Measurements from ENCODE around the gene PCOLCE2. TPM values are rescaled to one million over a fixed set of nuclear protein-coding genes. Genes with fewer than 3 reads are reported as not detected.

Gene PCOLCE2, protein sequence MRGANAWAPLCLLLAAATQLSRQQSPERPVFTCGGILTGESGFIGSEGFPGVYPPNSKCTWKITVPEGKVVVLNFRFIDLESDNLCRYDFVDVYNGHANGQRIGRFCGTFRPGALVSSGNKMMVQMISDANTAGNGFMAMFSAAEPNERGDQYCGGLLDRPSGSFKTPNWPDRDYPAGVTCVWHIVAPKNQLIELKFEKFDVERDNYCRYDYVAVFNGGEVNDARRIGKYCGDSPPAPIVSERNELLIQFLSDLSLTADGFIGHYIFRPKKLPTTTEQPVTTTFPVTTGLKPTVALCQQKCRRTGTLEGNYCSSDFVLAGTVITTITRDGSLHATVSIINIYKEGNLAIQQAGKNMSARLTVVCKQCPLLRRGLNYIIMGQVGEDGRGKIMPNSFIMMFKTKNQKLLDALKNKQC
- 1 to 10 TPM in 9 of 12 donors, under 1 TPM in 1, not detected in 2; 0.82 to 4.7 (median 1.6) TPM for polyA plus RNA-seq (ENCODE audit: insufficient read length in 12 of 12)
- long read RNA-seq, donor 1, result 0 reads
- long read RNA-seq, donor 2, partial matches to known transcripts, result 0 of 1 reads
- long read RNA-seq, donor 2, other reads (novel, unspliced or antisense), result 0 of 1 reads
- long read RNA-seq, donor 3, result 0 reads
- long read RNA-seq, donor 4, result 0 reads
- long read RNA-seq, donor 5, partial matches to known transcripts, result 0 of 1 reads
- long read RNA-seq, donor 5, other reads (novel, unspliced or antisense), result 0 of 1 reads
- long read RNA-seq, donor 6, result 0 reads
- long read RNA-seq, donor 7, result 0 reads
- long read RNA-seq, donor 8, result 0 reads
- long read RNA-seq, donor 9, result 0 reads
- long read RNA-seq, donor 10, result 0 reads
- long read RNA-seq, donor 11, partial matches to known transcripts, result 0 of 1 reads
- long read RNA-seq, donor 11, other reads (novel, unspliced or antisense), result 0 of 1 reads

DNA sequence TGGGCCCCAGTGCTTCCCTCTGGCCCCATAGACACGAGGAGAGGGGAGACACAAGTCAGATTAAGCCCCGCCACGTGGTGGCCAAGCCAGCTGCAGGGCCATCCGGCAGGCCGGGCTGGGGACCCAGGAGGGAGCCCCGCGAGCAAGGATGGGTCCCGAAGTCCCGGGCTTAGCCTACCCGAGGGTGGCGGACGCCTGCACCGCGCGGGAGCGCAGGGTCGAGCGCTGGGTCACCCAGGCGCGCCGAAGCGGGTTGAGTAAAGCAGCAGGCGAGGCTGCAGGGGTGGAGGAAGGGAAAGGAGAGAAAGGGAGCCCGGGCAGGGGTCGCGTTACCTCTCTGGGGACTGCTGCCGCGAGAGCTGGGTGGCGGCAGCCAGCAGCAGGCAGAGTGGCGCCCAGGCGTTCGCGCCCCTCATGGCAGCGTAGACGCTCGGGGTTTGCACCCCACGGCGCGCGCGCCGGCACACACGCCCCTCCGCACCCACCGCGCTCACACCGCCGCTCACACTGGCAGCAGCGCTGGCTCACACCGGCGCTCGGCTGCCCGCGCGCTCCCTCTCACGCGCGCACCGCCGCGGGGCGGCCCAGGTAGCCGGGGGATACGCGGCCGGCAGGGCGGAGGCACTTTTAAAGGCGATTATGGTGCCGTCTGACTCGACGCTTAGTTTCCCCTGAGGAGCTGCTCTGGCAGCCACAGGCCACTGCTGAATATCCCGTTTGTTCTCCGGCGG, at the start of gene PCOLCE2:
PCOLCE2 (minus strand) TSS at position 603 of the 731 bp plus-strand sequence; CDS start at position 416, 187 bp downstream.
- DNase-seq, result peak; percentile 18

DNA sequence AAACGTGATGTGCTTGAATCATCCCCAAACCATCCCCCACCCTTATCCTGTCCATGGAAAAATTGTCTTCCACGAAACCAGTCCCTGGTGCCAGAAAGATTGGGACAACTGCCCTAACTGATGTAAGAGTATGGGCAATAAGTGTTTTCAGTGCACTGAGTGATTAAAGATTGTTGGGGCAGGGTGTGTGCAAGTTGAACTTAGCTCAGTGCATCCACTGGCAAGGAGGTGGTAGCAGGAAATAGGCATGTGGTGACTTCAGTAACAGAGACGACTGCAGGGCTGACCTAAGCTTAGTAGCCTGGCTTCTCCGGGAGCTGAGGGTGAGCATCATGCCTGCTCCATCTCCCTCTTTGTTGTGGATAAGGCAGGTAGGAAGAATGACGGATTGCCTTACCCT, 47.1 kb upstream of the PCOLCE2 start:
- DNase-seq, result no peak

DNA sequence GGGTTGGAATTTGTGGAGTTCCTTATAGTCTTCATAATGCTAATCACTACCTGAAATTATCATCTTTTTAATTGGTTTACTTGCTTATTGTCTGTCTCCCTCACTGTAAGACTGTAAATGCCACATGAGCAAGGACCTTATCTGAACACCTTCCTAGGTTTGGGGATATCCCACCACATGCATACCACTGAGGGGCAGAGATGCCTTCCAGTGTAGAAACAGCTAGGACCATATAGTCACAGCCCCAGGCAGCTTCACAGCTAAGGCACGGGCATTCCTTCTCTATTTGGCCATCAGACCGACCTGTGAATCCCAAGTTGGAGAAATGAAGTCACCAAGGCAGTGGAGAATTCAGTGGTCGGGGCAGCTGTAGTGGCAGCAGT, 46.0 kb upstream of the PCOLCE2 start:
- DNase-seq, result no peak

DNA sequence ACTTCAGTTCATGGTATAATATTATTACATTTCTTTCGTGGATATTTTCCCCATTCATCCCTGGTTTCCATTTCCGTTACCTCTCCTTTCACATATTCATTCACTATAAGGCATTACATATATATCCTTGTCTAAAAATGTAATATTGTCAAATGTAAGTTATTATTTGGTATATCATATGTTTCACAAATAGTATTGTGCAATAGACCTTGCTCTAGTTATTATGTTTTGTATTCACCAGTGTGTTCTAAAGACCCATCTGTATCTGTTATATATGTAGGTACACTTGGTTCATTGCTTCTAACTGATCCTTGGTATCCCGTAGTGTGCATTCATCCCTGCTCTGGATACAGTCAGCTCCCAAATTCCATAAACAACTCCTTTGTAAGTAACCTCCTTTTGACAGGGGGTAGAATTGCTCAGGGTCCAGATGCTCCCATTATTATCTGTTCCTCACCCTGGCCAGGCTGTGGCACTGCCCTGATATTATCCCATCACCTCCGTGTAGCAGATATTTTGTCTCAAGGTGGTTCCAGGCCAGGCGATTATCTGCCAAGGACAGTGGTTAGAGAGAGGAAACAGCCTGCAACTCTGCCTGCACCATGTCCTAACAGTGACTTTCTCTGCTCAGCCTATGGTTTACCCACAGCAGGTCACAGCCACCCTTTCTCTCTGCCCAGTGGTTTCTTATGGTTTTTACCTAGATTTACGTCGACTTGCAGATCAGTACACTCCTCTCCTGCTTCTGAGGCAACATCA, 45.4 kb upstream of the PCOLCE2 start:
- no peak for DNase-seq

DNA sequence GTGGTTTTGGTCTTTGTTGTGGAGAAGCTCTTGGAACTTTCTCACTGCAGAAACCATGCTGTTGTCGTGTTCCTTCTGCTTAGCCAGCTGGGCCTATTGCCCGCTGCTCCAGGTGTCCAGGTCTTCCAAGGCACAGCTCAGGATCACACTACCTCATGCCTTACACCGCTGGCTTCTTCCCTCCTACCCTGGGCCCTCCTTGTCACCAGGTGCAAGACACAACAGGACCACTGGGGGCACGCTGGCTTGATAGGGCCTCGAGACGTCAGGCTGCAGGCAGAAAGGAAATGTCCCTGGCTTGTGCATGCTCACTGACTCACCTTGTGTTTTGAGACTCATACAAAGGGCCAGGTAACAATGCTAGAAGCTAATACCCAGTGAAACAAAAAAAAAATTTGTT, 42.3 kb upstream of the PCOLCE2 start:
- no peak for DNase-seq

DNA sequence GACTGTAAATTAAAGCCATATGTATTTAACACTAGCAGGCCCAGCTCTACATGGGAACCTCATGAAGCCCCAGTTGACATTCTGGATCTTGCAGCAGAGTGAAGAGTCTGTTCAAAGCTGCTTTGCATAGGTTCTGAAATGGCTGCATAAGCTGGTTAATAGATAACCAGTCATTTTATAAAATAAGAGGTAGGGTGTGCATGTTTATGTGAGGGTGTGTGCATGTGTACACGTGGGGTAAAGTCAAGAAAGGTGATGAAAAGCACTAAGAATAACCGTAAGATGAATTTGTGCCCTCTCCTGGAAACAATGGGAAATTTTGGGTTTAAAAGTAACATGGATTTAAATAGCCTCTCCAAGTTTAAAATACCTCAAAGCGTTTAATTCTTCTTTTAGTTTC, 41.6 kb upstream of the PCOLCE2 start:
- DNase-seq, result no peak

DNA sequence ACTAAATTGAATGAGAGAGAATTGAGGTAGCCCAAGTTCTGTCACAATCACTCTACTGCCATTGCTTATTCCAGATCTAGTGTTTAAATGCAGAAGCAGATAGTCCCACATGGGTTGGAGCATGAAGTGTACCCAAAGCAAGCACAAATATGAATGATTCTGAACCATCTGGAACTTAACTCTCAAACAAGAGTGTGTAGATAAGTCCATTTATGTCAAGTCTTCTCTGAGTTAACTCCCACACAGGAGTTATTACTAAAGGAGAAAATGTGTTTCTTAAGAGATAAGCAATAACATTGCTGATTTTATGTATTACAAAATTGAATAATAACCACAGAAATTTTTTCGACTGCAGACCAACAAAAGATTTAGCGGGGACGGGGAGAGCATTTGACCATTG, 41.0 kb upstream of the PCOLCE2 start:
- DNase-seq, result no peak

DNA sequence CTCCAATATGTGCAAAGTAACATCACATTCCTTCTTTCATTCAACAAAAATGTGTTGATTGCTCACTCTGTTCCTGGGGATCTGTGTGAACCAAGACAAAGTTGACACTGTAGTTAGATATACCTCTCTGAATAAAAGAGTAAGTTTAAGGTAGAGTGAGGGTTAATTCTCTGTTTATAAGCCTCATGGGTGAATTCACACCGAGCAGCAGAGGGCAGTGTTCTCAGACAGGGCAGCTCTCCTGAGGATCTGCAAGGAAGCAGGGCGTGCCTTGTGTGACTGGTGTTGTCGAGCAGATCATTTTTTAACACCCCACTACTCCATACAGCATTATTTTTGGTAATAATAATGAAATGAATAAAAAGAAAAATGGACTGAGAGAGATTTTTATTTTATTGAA, 40.2 kb upstream of the PCOLCE2 start:
- no peak for DNase-seq

DNA sequence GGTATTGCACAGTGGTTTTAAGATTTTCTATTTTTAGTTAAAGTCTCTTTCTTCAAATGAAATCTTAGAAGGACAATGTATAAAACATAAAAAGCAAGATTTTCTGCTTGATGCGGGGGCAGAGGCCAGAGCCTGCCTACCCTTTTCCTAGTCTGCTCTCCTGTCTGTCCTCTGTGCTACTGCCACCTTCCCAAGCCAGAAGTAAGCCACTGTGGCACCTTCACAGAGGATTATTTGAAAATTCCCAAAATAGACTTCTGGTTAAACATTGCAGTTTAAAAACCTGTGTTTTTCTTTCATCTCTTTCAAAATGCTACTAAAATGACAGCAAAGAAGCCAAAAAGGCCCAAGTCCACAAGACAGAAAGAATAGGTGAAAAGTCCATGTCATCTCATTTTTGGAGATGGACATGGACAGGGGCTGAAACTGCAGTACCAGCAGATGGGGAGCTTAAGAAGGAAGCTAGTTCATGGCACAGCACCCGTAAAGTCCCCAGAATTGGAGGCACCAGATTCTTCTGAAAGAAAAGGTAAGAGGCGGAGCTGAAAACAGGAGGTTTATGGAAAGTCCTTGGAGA, 37.6 kb upstream of the PCOLCE2 start:
- no peak for DNase-seq

DNA sequence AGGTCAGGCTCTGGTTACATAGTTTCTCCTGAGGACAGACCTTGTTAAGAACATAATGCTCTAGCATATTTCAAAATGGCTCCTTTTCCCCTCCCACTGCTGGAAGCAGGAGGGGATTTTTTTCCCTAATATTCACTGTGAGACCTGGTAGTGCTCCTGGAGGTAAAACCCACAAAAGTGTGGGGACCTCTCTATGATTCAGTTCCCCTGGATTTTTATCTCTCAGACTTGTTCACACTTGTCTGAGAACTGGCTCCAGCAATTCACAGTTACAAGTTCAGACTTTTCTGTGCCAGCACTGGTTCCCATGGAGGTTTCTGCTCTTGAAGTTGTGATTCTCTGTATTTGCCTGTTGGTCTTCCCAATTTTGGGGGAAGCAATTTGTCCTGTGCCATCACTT, 36.3 kb upstream of the PCOLCE2 start:
- no peak for DNase-seq

DNA sequence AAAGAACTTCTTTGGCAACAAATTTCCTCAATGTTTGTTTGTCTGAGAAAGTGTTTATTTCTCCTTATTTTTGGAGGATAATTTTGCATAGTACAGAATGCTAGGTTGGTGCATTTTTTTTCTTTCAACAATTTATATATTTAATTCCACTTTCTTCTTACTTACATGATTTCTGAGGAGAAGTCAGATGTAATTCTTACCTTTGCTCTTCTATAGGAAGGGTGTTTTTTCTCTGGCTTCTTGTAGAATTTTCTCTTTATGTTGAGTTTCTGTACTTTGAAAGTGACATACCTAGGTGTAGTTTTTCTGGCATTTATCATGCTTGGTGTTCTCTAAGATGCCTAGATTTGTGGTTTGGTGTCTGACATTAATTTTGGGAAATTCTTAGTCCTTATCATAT, 34.8 kb upstream of the PCOLCE2 start:
- no peak for DNase-seq

DNA sequence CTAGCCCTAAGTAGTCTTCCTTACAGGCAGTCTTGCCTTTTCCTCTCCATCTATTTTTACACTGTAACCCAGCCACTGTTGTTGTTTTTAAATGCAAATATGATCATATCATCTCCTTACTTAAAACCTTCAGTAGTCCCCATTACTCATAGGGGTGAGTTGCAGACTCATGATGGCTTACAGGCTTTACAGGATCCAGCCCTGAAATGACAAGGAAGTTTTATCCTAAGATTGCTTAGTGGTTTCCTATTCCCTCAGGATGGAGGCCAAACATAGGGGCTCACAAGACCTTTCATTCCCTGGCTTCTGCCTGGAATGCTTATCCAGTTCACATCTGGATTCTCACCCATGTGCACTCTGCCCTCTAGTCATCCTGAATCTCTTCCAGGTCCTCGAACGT, 27.7 kb upstream of the PCOLCE2 start:
- no peak for DNase-seq

DNA sequence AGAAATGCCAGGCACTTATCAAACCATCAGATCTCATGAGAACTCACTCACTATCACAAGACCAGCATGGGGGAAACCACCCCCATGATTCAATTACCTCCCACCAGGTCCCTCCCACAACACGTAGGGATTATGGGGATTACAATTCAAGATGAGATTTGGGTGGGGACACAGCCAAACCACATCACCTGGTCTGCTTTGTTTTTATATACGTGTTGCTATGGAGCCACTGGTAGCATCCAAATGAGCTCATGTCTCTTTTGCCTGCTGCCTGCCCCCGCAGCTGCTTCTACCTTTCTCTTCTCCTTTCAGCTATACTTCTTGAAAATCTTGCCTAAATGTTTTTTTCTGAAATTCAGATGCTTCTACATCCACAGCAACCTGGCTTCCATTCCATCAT, 26.8 kb upstream of the PCOLCE2 start:
- DNase-seq, result no peak

DNA sequence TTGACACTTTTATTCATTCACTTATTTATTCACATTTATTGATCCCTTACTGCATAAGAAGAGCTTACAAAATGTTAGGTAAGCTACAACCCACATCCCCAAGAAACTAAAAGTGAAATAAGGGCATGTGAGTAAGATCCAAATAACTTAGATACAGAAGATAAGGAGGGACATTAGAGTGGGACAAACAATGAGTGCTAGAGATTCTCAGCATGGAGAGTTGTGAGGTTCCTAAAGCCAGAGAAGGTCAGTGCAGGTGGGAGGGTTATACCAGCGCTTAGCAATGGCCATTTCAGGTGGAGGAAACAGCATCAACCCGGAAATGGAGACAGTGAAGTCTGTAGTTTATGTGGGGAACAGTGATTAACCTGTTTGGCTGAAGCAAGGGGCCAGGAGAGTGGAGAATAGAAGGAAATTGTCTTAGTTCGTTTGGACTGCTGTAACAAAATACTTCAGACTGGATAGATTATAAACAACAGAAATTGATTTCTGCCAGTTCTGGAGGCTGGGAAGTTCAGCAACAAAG, 25.5 kb upstream of the PCOLCE2 start:
- no peak for DNase-seq

DNA sequence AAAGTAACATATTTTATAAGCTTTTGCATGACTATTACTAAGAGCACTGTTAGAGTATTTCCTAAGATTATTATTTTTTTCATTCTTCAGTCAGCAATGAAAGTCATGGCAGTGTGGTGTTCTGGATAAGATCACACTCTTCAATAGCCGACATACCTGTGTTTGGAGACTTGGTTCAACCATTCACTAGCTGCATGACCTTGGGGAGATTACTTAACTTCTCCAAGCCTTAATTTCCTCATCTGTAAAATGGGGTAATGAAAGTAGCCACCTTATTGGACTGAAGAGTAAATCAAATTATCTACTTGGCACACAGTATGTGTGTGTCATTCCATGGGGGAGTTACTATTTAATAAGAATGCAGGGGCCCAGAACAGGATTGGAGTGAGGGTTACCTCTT, 24.5 kb upstream of the PCOLCE2 start:
- DNase-seq, result no peak

DNA sequence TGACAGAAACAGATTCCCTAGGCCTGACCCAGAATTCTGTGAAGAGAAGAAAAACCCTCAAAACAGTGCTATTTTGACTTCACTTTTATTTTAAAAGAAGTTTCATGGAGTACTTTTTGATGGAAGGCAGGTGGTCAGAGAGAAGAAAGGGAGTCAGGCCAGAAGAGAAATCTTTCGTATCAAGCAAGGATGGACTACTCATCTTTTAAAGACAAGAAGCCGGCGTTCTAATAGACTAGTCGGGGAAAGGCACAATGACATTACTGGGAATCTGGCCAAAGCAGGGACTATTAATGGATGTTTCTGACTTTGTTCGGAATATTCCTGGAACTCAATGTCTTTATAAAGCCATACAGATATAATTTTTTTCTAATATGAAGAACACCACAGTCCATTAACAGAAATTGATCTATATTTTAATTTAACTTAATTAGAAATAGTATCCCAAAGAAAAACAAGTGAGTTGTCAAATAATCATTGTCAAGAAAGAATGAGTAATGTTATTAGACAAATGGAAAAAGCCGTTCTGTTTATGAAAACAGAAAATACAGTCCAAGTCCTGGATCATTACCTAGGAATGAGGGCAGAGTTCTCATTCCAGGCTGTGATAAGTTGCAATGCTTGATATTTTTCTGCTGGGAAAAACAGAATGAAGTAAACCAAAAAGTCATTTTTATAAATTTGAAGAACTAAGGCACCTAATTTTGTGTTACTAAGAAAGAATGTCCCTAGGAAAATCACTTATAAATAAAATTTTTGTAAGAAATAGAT, 23.7 kb upstream of the PCOLCE2 start:
- no peak for DNase-seq

DNA sequence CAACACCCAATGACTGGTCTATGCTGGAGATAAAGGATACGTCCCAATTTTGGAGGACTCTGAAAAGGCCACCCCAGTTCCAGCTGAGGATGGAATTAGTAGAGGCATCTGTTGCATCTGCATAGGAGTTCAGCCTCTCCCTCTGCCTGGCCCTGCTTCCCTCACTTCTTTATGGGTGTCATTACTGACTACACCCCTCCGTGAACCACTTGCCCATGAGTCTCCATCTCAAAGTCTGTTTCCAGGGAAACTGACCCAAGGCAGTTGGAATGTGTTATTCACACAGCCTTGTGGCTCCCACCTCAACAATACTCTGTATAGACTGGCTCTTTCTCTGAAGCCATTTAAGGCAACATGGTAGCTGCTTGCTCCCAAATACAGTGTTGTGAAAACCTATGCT, 21.4 kb upstream of the PCOLCE2 start:
- DNase-seq, result no peak

DNA sequence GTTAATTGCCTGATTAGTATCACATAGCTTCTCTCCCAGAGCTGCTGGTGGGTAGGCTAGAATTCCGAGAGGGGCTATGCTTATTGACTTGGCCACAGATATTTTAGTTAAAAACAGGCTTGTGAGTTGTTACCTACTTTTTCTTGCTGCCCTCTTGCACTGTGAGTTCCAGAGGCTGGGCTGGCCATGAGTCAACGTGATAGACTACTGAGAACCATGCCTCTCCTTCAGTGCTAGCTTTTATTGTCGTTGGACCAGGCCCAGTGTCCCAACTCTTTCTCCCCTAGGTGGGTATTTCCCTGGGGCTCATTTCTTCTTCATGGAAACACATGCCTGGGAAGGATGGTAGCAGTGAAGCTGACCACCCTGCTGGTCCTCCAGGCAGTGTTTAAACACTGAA, 20.4 kb upstream of the PCOLCE2 start:
- no peak for DNase-seq

DNA sequence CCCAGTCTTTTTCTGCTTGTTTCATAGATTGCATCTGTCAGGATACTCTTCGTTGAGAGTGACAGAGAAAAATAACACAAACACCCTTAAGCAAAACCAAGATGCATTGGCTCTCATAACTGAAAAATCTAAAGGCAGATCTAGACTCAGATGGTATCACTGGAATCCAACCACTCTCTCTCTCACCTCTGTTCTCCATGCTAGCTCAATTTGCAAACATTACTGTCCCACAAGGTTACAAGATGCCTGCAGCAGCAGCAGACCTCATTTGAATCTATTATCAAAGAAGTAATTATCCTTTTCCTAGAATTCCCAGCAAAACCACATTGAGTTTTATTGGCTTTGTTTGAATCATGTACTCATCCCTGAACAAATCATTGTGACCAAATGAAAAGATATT, 19.1 kb upstream of the PCOLCE2 start:
- DNase-seq, result no peak
